HuH-7.5 (cell line): ENCODE data around the gene TPO.
"Not testable (repeated sequence)": the region's sequence is repeated elsewhere in the genome, so short reads cannot be mapped to it uniquely, and the experiment has no call there.

Source experiments
- DNase-seq: peaks from one replicate; pipeline ENCODE4 v3.0.0; 2011; ENCODE audit warnings: low spot score

Gene TPO

DNA sequence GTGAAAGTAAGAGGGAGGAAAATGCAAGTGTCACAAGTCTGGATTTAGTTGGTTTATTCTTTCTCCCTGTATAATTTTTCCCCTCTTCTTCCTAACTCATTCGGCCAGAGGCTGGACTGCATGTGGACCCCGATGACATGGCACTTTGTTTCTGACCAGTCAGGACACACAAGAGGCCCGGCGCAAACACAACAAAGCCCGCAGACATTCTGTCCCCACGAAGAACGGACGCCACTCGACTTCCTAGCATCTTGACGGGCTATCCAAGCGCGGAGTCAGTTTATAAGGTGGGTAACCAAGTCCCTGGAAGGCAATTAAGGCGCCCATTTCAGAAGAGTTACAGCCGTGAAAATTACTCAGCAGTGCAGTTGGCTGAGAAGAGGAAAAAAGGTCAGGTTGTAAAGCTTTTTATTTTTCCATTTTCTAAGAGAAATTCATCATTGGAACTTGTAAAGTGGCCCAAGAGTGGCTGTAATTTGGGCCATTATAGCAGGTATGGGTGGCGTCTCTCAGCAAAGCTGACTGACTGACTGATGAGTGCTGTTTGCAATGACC lies at the start of gene TPO:
Gene TPO (plus strand): TSS at position 308 of the 555 bp plus-strand sequence. CDS start 946 bp downstream, outside the sequence.
- no peak for DNase-seq

DNA sequence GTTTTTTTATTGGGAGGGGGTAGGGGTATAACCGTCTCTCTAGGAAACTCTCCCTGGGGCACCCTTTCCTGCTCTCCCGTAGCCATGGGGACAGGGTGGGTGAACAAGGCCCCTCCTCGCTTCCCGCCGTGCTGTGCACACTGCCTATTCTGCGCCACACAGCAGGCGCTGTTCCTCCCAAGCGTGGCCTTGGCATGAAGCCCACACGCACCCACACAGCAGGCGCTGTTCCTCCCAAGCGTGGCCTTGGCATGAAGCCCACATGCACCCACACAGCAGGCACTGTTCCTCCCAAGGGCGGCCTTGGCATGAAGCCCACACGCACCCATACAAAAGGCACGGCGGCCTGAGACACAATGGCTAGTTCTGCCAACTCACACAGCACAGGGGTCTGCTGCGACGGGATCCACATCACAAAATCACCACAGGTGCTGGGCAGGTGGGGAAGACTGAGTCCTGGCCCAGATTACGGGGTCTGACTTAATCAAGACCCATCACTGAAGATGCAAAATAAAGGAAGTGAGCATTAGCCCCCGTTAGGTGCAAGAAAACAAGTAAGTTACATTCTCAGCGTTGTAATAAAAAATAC lies 46.6 kb upstream of the TPO start:
- no peak for DNase-seq

DNA sequence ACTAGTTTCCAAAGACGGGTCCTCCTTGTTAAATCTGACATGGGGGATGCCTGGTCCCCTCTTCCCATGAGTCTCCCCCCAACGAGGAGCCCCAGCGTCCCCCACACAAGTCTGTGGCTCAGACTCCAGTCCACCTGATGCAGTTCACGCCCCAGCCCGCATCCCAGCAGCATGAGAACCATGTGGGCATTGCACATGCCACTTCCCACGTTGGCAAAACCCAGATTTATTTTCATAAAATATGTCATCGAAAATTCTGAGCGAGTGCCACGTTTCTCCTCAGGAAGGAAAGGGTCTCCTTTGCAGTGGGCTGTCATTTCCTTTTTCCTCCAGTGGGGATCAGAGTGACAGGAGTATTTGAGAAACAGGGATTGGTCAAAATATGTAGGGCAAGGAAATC lies 45.7 kb upstream of the TPO start:
- no peak for DNase-seq

DNA sequence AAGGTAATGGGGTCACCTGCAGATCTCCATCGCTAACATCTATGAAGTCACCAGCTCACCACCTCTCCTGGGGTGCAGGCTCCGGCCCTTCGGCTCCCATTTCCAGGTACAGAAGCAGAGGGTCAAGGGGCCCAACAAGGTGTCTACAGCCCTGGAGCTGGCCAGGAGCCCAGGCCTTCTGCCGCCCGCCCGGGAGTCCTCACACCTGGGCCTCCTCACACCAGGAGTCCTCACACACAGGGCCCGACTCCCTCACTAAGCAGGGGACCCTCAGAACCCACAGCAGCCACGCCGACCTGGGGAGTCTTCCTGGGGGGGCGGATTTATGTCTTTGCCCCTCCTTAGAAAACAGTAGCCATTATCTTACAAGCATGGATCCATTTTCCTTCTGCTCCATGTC lies 43.4 kb upstream of the TPO start:
- DNase-seq = no peak

DNA sequence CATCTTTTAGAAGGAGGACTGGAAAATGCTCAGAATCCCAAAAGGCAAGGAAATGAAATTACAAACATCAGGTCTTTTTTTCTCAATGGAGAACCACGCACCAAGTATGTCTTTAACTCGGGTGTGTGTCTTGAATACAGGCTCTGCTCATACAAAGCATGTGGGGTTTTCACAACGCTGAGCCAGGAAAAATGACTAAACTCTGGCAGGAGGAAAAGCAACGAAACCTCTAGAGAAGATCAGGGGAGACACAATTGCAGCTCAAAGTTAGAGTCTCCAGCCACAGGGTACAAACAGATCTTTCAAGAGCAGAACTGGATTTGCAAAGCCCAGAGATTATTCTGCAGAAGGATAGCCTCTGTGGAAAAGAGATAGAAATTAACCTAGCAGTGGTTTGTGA lies 42.8 kb upstream of the TPO start:
- no peak for DNase-seq

DNA sequence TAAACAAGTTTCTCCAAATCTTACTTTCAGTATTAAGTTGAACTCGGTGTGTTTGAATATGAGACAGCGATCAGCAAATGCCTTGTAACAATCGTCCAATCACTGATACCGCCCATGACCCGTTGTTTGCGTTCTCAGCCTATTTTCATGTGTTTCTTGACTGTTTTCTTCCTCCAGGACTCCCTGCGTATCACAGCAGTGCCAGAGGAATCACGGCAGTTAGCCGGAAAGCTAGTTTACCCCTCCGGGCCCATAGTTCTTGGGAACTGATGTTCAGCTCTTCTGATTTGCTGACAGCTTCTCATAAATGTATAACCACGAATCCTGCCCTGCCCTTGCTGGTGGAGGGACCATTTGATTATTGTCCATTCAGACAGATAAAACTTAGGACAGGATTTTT lies 42.2 kb upstream of the TPO start:
- DNase-seq = no peak

DNA sequence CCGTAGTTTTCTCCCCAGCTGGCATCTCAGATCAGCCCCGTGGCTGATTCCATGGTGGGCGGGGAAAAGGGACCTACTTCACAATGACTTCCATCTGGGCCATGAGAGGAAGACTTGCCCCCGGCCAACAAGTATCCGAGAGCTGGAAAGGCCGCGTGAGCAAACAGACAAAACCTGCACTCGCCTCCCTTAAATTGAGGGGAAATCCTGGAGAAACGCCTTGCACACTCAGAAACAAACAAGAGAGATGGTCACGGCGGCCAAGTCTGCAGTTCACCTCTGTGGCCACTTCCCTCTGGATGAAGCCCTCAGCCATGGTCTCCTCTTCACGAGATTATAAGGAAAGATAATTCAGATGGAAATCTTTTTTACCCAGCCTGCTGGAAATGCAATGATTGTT lies 39.4 kb upstream of the TPO start:
- no peak for DNase-seq

DNA sequence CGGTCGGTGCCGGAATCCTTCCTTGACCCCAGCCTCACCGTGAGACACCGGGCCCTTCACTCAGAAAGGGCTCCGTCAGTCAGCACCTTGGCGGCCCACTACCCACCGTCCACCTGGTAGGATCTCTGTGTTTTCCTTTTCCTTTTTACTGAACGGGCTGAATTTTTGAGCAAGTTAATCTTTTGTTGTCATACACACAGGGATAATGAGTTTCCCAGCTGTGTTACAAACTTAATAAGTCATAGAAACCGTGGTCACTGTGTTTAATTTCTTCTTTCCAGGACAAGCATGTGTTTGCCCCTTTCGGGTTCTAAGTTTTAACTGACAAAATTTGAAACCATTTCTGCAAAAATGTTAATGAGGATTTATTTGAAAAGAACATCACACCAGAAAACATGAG lies 39.0 kb upstream of the TPO start:
- no peak for DNase-seq

DNA sequence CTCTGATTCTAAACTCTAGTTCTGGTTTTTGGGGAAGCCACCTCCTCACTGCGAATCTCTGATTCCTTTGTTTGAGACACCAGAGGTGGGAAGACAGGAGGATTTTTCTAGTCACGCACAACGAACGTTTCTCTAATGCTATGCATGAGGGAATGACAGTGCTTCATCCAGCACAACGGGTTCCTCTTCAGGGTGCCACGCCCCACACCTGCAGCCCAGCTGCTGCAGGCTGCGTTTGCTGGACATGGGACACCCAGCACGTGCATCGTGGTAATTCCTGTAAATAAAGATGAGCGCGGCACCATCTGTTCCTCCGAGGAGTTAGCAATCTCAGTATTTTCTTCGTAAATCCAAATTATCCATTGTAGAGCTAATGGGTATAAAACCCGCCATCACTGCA lies 37.5 kb upstream of the TPO start:
- no peak for DNase-seq

DNA sequence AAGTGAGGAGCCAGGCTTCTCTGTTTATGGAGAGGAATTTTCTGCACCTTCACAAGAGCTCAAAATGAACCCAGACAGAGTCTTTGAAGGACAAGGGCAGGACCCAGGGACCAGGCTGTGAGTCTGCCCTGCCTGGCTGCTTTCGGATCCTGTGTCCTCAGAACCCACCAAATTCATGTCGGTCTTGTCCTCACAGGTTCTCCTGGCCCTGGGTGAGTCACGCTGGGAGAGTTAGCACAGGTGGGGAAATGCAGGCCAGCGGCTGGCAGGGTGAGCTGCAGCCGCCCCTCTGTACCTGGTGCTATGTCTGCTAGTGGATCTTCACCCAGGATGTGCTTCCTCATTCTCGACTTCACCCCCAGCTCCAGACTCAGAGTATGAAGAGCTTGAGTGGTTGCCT lies 35.8 kb upstream of the TPO start:
- no peak for DNase-seq

DNA sequence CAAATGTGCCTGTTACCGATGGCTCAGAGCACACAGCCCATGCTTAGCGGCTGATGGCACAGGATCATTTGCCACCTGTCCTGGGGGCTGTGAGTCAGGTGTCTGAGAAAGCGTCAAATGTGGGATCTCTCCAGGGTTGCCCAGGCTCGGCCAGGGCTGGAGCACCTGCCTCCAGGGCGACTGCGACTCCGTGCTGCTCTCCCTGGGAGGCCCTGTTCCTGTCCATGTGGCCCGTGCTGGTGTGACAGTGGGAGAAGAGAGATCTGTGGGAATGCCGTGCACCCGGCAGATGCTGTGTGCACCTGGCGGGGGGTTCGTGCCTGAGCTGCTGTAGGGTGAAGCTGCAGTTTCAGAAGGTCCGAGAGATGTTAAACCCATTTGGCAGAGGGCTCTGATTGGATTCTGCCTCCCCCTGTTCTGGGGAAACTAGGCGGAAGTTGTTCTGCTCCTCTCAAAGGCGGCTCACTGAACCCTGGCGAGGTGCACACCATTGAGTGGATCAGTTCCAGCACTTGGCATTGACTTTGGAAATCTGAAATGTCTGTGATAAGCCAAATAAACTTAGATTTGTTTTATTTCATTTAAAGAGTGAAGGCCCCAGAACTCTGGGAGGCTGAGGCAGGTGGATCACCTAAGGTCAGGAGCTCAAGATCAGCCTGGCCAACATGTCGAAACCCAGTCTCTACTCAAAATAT lies 34.7 kb upstream of the TPO start:
- no peak for DNase-seq

DNA sequence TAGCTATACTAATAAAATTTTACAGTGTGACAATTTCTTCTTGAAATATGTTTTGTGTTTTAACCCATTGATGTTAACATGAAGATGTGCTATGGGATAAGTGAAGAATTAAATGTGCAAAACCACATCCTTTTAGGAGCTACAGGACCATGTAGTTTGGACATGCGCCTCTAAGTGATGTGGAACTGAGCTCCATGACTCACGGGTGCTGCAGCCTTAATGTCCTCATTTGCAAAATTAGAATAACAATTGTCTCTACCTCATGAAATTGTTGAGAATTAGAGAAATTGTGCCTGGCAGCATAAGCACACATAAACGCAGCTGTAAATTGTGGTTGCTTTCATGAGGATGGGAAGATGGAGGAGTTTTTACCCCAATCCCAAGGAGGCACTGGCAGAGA lies 31.6 kb upstream of the TPO start:
- DNase-seq = no peak

DNA sequence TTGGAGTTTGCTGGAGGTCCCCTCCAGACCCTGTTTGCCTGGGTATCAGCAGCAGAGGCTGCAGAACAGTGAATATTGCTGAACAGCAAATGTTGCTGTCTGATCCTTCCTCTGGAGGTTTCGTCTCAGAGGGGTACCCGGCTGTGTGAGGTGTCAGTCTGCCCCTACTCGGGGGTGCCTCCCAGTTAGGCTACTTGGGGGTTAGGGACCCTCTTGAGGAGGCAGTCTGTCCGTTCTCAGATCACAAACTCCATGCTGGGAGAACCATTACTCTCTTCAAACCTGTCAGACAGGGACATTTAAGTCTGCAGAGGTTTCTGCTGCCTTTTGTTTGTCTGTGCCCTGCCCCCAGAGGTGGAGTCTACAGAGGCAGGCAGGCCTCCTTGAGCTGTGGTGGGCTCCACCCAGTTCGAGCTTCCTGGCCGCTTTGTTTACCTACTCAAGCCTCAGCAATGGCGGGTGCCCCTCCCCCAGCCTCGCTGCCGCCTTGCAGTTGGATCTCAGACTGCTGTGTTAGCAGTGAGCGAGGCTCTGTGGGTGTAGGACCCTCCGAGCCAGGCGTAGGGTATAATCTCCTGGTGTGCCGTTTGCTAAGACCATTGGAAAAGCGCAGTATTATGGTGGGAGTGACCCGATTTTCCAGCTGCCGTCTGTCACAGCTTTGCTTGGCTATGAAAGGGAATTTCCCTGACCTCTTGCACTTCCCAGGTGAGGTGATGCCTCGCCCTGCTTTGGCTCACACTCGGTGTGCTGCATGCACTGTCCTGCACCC lies 25.1 kb upstream of the TPO start:
- DNase-seq = not testable (repeated sequence)

DNA sequence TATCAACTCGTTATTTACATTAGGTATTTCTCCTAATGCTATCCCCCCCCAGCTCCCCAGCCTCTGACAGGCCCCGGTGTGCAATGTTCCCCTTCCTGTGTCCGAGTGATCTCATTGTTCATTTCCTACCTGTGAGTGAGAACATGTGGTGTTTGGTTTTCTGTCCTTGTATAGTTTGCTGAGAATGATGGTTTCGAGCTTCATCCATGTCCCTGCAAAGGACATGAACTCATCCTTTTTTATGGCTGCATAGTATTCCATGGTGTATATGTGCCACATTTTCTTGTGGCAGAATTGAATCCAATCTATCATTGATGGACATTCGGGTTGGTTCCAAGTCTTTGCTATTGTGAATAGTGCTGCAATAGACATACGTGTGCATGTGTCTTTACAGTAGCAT lies 23.1 kb upstream of the TPO start:
- DNase-seq = not testable (repeated sequence)

DNA sequence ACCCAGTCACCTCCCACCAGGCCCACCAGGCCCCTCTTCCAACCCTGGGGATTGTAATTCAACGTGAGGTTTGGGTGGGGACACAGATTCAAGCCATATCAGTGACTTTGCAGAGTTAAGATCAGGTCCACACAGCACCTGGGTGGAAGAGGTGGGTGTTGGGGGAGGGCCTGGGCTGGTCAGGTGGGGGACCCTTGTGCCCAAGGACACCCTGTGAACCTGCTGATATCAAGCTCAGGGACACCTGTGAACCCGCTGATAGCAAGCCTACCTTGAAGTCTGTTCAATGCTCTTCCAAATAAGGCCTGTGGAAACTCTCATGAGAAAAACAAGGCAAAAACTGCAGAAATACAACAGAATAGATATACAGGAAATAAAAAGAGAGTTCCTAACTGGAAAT lies 19.9 kb upstream of the TPO start:
- DNase-seq = no peak

DNA sequence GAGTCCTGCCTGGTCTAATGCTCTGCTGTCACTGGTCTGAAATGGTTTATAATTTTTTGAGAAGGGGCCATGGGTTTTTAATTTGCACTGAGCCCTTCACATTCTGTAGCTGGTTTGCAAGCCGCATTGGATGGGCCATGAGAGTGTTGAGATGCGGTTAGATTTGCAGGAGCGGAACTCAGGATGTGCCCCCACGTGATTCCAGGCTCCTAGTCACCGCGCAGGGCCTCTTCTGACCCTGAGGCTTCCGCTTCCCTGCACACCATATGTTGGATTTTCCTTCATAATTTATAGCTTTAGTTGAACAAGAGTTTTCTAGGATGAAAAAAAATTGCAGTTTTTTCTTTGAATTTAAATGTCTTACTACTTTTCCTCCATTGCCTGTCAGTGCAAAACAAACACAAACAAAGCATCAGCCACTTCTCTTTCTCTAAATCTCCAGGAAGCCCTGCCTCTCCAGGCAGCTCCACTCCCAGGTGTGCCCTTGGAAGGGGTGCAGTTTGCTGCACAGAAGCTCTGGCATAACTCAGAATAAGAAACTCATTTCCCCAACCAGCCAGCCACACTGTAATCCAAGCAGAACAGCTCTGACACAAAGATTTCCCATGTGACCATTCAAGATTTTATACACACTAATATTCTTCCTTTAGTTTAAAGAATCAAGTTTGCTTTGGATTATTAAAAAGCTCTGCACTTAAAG lies 18.4 kb upstream of the TPO start:
- no peak for DNase-seq

DNA sequence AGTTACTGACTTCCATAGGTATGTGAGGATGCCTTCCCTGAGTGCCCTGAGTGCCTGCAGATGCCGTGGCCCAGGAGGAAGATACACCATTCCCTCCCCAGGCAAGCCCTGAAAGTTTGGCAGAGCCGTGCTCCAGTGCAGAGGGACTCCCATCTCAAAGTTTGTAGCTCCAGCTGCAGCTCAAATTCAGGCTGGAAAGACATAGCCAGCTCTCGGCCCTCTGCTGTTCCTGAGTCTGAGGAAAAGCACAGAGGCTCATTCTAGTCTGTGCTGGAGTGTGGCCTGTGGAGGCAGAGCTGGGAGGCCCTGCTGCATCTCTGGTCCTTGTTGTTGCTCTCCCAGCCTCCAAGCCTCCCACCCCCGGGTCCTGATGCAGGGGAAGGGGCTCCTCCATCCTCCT lies 15.9 kb upstream of the TPO start:
- no peak for DNase-seq

DNA sequence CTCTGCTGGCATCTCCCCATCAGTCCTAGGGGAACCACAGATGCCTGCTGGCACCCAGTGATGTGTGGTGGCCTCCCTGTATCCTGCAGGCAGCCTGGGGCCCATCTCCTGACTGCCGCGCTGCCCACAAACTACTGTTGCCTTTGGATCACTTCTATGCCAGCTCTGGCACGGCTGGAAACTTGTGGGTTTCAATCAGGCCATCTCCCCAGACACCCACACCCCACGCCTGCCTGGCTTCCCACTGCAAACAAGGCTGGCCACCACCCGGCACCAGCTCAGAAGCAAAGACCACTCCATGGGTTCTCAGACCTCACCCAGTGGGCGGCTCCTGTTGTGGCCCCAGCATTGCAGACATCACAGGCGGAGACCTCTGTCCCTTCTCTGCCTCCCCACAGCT lies 15.1 kb upstream of the TPO start:
- no peak for DNase-seq

DNA sequence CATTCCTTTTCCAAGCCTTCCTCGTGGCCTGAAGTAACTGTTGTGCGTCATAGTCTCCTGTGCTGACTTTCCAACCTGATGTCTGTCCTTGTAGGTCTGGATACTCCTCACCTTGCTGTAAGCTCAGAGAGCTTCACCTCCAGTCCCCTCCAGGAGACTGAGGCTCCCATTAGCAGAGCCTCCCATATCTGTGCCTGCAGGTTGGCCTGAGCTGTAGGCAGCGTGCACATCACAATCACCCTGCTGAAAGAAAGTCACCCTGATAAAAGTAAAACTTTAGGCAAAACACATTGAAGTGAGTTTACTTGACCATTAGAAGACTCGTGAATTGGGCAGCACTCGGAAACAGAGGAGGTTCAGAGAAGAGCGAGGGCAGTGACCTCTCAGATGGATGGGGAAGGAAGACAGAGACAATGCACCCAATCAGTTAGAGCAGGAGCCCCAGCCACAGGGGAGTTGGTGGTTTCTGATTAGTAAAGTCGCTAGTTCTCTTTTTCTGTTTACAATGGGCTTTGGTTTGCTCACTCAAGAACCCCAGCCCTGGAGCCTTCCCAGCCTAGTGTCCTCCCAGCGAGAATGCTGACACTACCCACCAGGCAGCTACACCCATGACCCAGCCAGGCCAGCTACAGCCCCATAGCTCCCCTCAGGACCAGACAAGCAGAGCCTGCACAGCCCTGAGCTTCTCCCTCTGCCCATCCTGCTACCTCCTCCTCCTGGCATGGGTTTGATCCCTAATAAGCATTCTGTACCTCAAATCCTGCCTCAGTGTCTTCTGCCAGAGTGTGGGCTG lies 12.1 kb upstream of the TPO start:
- no peak for DNase-seq

DNA sequence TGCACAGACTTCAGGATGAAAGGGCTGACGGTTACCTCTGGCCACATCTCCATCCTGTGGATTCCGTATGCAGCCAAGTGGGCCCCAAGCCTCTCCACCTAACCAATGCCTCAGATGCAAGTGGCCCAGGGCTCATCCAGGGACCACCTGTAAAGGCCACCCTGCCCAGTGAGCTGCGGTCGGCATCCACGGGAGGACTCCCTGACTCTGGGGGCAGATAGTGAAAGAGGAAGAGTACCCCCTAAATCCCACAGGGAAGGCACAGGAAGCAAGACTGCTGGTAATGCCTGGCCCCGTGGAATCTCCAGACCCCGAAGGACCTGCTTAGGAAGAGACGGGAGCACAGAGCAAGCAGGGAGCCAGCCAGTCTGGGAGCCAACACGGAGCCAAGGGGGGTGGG lies 11.2 kb upstream of the TPO start:
- no peak for DNase-seq

DNA sequence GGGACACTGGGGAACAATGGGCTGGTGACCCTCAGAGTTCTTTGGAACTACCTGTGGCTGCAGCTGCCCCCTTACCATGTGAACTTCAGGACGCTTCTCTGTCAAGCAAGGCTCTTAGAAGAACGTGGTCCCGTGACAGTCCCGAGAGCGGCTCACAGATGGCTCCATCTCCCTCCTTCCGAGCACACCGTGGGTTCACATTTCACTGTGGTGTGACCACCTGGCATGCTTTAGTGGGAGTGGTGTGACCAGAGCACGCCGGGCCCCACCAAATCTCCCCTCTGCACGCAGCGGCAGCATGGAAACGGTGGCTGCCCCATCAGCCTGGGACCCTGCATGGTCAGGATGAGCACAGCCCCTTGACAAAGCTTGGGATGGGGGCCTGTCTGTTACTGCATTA lies 9.7 kb upstream of the TPO start:
- DNase-seq = no peak

DNA sequence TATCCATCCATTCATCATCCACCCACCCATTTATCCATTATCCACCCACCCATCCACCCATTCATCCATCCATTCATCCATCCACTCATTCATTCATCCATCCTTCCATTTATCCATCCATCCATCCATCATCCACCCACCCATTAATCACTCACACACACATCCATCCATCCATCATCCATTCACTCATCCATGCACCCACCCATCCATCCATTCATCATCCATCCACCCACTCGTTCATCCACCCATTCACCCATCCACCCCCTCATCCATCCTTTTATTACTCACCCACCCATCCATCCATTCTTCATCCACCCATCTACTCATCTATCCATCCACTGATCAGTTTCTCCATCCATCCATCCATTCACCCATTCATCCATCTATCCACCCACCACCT lies 8.1 kb upstream of the TPO start:
- no peak for DNase-seq
